B cell (primary cell): ENCODE measurements around the gene ENO3. TPM values are rescaled to one million over a fixed set of nuclear protein-coding genes. Genes with fewer than 3 reads are reported as not detected.

ENCODE experiments used
- ATAC-seq: fragments of 200-7000 bp; cut with Tn5 transposase; one replicate; pipeline ENCODE4 v1.10.0; 2021; ENCODE audit warnings: low read depth, mild to moderate bottlenecking, moderate number of reproducible peaks, moderate library complexity
- CTCF ChIA-PET: fragments of 350-600 bp; sonication (Branson Sonifier 250); formaldehyde crosslinking; loops from one replicate; lab custom pipeline; 2021; ENCODE audit warnings: antibody characterized with exemption, inconsistent platforms; lab: Charles Lee
- POLR2A ChIA-PET: fragments of 350-600 bp; sonication (Branson Sonifier 250); formaldehyde crosslinking; loops from one replicate; lab custom pipeline; 2021; ENCODE audit warnings: antibody characterized with exemption; lab: Charles Lee
- DNase-seq: peaks from one replicate; pipeline ENCODE4 v3.0.0; 2013
- H2AFZ ChIP-seq: 2 replicates; pipeline ENCODE4 v1.6.1; 2012; ENCODE audit warnings: mild to moderate bottlenecking, low read depth, low read length; ENCODE audit not compliant: insufficient read depth, poor library complexity, severe bottlenecking
- H3K27ac ChIP-seq, 2 donors: 1 replicate in 1 of 2; 2 replicates in 1 of 2; pipeline ENCODE4 v1.5.1; 2012 to 2013; ENCODE audit warnings: low read length in 2 of 2, mild to moderate bottlenecking in 2 of 2, moderate library complexity in 1 of 2
- H3K27me3 ChIP-seq, 4 experiments: fragments of 200-600 bp in 1 of 4; sonication (generic) in 1 of 4; replicated peaks in 1 of 4; 1 replicate in 2 of 4; 2 replicates in 2 of 4; pipeline versions ENCODE4 v1.6.1 to v1.7.0; 2013 to 2016; ENCODE audit warnings: low read length in 3 of 4, mild to moderate bottlenecking in 2 of 4, mixed read lengths in 1 of 4, moderate library complexity in 1 of 4; ENCODE audit not compliant: insufficient read depth in 4 of 4, control insufficient read depth in 3 of 4; ENCODE audit errors: control extremely low read depth in 1 of 4
- H3K36me3 ChIP-seq, 2 experiments: replicated peaks in 1 of 2; 1 replicate in 1 of 2; 2 replicates in 1 of 2; pipeline versions ENCODE4 v1.6.1 to v1.7.1; 2013; ENCODE audit warnings: low read length in 1 of 2; ENCODE audit not compliant: insufficient read depth in 2 of 2, control insufficient read depth in 1 of 2; ENCODE audit errors: control extremely low read depth in 1 of 2, extremely low read depth in 1 of 2
- H3K4me1 ChIP-seq, 2 donors: fragments of 200-600 bp in 1 of 2; sonication (generic) in 1 of 2; 1 replicate in 1 of 2; 2 replicates in 1 of 2; pipeline versions ENCODE4 v1.5.1 to v1.6.1; 2013 to 2017; ENCODE audit warnings: low read length in 2 of 2; ENCODE audit not compliant: control insufficient read depth in 2 of 2, insufficient read depth in 2 of 2
- H3K4me2 ChIP-seq: replicated peaks from 2 replicates; pipeline ENCODE3; 2012; ENCODE audit warnings: mild to moderate bottlenecking, low read depth, low read length; ENCODE audit not compliant: poor library complexity, severe bottlenecking
- H3K4me3 ChIP-seq, 5 experiments: fragments of 200-600 bp in 1 of 5; sonication (generic) in 1 of 5; 1 replicate in 3 of 5; 2 replicates in 2 of 5; pipeline versions ENCODE4 v1.5.1 to v1.7.0; 2011 to 2016; ENCODE audit warnings: low read length in 4 of 5, mild to moderate bottlenecking in 4 of 5, low read depth in 2 of 5, control low read depth in 1 of 5, moderate library complexity in 1 of 5; ENCODE audit not compliant: insufficient read depth in 1 of 5; ENCODE audit errors: control extremely low read depth in 1 of 5, extremely low read depth in 1 of 5
- H3K79me2 ChIP-seq: fragments of 200-600 bp; sonication (generic); one replicate; pipeline ENCODE4 v1.6.0; 2016; ENCODE audit warnings: low read length; ENCODE audit not compliant: control insufficient read depth, insufficient read depth
- H3K9ac ChIP-seq: fragments of 200-600 bp; sonication (generic); 2 replicates; pipeline ENCODE4 v1.6.1; 2017; ENCODE audit warnings: mild to moderate bottlenecking, low read length, moderate library complexity
- H3K9me3 ChIP-seq, 3 donors: one replicate each; pipeline versions ENCODE4 v1.6.1 to v1.7.1; 2013; ENCODE audit warnings: low read length in 2 of 3; ENCODE audit not compliant: control insufficient read depth in 2 of 3, insufficient read depth in 1 of 3; ENCODE audit errors: control extremely low read depth in 1 of 3
- H4K20me1 ChIP-seq: 2 replicates; pipeline ENCODE4 v1.6.0; 2012; ENCODE audit warnings: mild to moderate bottlenecking, low read length; ENCODE audit not compliant: insufficient read depth, control insufficient read depth, poor library complexity, severe bottlenecking
- H3K27ac Mint-ChIP-seq: one replicate; pipeline ENCODE4 v1.8.0; 2021; ENCODE audit warnings: mixed read lengths
- H3K27me3 Mint-ChIP-seq: one replicate; pipeline ENCODE4 v1.8.0; 2021; ENCODE audit warnings: mixed read lengths
- H3K4me1 Mint-ChIP-seq: one replicate; pipeline ENCODE4 v1.8.0; 2021; ENCODE audit warnings: mixed read lengths
- H3K4me3 Mint-ChIP-seq: one replicate; pipeline ENCODE4 v1.8.0; 2021; ENCODE audit warnings: mixed read lengths
- H3K9me3 Mint-ChIP-seq: one replicate; pipeline ENCODE4 v1.8.0; 2022; ENCODE audit warnings: mixed read lengths; ENCODE audit not compliant: insufficient read depth
- CTCF ChIP-seq: fragments of 200-600 bp; IDR thresholded peaks from one replicate; pipeline ENCODE4 v1.8.0; 2022; ENCODE audit warnings: antibody characterized with exemption, mild to moderate bottlenecking
- EZH2 ChIP-seq: IDR thresholded peaks from 2 replicates; pipeline ENCODE4 v1.6.1; 2012; ENCODE audit warnings: borderline replicate concordance, low read depth, mild to moderate bottlenecking, moderate library complexity, low read length; ENCODE audit not compliant: insufficient read depth, poor library complexity, severe bottlenecking
- WGBS: methylation state at CpG from one replicate; pipeline ENCODE4 v1.1.5; 2013; ENCODE audit warnings: missing lambda C conversion rate; ENCODE audit not compliant: insufficient coverage; 5-methylcytosine and 5-hydroxymethylcytosine counted together
- intact Hi-C: fragments of 100-400 bp; cut with micrococcal nuclease; formaldehyde crosslinking; loops from one replicate; pipeline ENCODE4 v1.10.0; 2022
- polyA plus RNA-seq: library from polyadenylated mRNA; depleted of rRNA; stranded (reverse); fragments of >200 nt; gene quantifications from 2 replicates; pipeline ENCODE4 v1.2.3, GENCODE V29; 2012
- total RNA-seq, 2 donors: library from RNA; stranded (reverse); fragments of 120-200 nt in 1 of 2; gene quantifications; 1 replicate in 1 of 2; 2 replicates in 1 of 2; pipeline versions ENCODE4 v1.2.3 to v1.2.4, GENCODE V29; 2013 to 2022

The ENO3 gene
- total and polyA plus RNA-seq, 2 donors (not counting 1 experiment from before 2014, with no cell fraction given): 34.8 to 50.1 TPM

DNA sequence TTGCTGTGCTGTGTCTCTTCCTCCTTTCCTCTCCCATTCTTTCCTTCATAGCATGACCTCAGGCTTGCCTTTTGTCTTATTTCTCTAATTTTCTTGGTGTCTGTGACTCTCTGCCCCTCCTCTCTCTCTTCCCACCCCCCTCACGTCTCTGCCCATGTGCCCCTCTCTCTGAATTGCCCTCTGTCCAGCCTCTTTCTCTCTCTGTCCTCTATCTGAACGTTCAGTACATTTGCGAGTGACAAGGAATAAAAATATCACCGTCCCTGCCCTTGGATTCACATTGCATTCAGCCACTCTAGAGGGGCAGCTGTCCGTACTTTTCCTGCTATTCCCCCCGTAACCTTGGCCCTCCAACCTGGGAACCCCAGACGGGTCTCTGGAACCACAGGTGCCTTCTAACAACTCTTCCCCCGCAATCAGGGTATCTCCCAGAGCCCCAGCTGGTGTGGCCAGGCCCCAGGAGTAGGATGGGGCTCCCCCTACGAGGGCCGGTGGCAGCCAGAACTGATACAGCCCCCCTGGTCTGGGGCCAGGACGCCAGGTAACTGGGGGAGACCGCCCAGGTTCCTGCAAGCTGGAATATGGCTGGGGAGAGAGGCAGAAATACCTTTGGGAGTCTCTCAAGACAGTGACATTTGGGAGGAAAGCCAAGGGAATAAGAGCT lies 48.6 kb downstream of the ENO3 start:
- no peak overlapping the region for H2AFZ ChIP-seq
- ATAC-seq (no peak), DNase-seq (no peak)
- H3K27me3 ChIP-seq: peaks cover 0 to 19% (median 2%) of the 10 kb centered on the region in 4 experiments
- peaks cover 8% of the 10 kb centered on the region for H4K20me1 ChIP-seq
- H3K4me1 ChIP-seq: peaks cover 22 to 26% of the 10 kb centered on the region in 2 donors
- no peaks in the 10 kb centered on the region for H3K79me2 ChIP-seq
- peak overlapping the region; percentile 75 for H3K9ac ChIP-seq
- ChIA-PET CTCF (interaction anchor here (0.7 to 3.5 kb wide), 3 partner anchors 12 to 62 kb away, joined by 4 to 26 read pairs (median 4); partner anchors contain the start of gene CAMTA2), POLR2A (interaction anchor here (3.1 kb wide), 1 partner anchor 51 kb away, joined by 16 read pairs; the partner anchor contains the start of gene PFN1)
- no peaks in the 10 kb centered on the region for H3K9me3 ChIP-seq
- H3K4me1 Mint-ChIP-seq: peaks cover 21% of the 10 kb centered on the region
- H3K27ac Mint-ChIP-seq: peak overlapping the region; percentile 72
- TF ChIP-seq CTCF (no peak), EZH2 (no peak)
- no peaks in the 10 kb centered on the region for H3K9me3 Mint-ChIP-seq
- H3K36me3 ChIP-seq: peaks cover 0 to 13% of the 10 kb centered on the region in 2 experiments
- H3K4me3 Mint-ChIP-seq: peak overlapping the region; percentile 83
- H3K27me3 Mint-ChIP-seq: no peaks in the 10 kb centered on the region
- H3K4me3 ChIP-seq: peak overlapping the region in 2 of 5 experiments; percentile 67 to 73
- peak overlapping the region; percentile 97 for H3K4me2 ChIP-seq
- intact Hi-C loops: loop anchor here (5.0 kb wide), 2 partner anchors 33 to 63 kb away; no protein-coding TSS in a partner anchor
- no peak overlapping the region for H3K27ac ChIP-seq
- 76% methylated on average over 10 of the region's 12 CpGs for WGBS

DNA sequence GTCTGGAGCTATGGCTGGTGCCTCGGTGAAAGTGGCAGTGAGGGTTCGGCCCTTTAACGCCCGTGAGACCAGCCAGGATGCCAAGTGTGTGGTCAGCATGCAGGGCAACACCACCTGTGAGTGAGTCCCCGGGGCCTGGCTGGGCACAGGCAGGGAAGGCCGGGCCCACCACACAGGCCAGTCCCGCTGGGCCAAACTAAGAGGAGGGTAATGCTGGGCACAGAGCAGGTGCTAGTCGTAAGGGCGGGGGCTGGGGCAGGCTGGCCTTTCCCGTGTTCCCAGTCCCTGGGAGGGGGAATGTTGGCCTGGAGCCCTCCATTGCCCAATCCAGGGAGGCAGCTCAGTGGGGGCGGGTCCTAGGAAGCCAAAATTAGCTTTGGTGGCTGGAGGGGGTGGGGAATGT lies 49.3 kb downstream of the ENO3 start:
- CTCF ChIA-PET: interaction anchor here (0.7 to 3.5 kb wide), 3 partner anchors 12 to 62 kb away, joined by 4 to 26 read pairs (median 4); partner anchors contain the start of gene CAMTA2
- intact Hi-C loops: no loop called here
- Histone ChIP-seq H4K20me1 (peaks cover 8% of the 10 kb centered on the region), H3K4me2 (no peak overlapping the region), H3K36me3 (peaks cover 2 to 19% of the 10 kb centered on the region in 2 experiments), H3K27ac (no peak overlapping the region), H3K4me1 (peaks cover 22 to 26% of the 10 kb centered on the region in 2 donors), H3K9ac (no peak overlapping the region), H3K4me3 (no peak overlapping the region), H3K79me2 (no peaks in the 10 kb centered on the region), H3K9me3 (no peaks in the 10 kb centered on the region), H3K27me3 (peaks cover 0 to 20% (median under 1%) of the 10 kb centered on the region in 4 experiments), H2AFZ (no peak overlapping the region)
- TF ChIP-seq EZH2 (no peak), CTCF (no peak)
- Mint-ChIP-seq H3K4me1 (peaks cover 21% of the 10 kb centered on the region), H3K4me3 (peak overlapping the region; percentile 32), H3K9me3 (no peaks in the 10 kb centered on the region), H3K27ac (peak overlapping the region; percentile 22), H3K27me3 (no peaks in the 10 kb centered on the region)
- ATAC-seq (no peak), DNase-seq (no peak)
- POLR2A ChIA-PET: no interaction called here
- over 99% methylated on average over 10 of the region's 11 CpGs for WGBS
